HL-60 (cell line): ENCODE measurements around the gene FBXO27.
"Not testable (repeated sequence)": the region's sequence is repeated elsewhere in the genome, so short reads cannot be mapped to it uniquely, and the experiment has no call there.

ENCODE experiments used
- DNase-seq, 2 experiments: peaks; one replicate each; pipeline ENCODE4 v3.0.0-alpha.2; 2010 to 2020; ENCODE audit warnings: low read depth in 1 of 2, low spot score in 1 of 2
- H3K27ac ChIP-seq: fragments of 250-450 bp; sonication (Bioruptor Pico); replicated peaks from 2 replicates; pipeline ENCODE4 v1.5.1; 2020; ENCODE audit warnings: mild to moderate bottlenecking, moderate library complexity
- H3K27me3 ChIP-seq: fragments of 250-450 bp; sonication (Bioruptor Pico); 2 replicates; pipeline ENCODE4 v1.5.1; 2021; ENCODE audit warnings: mild to moderate bottlenecking, moderate library complexity; ENCODE audit not compliant: insufficient read depth, poor library complexity, severe bottlenecking
- H3K4me3 ChIP-seq: replicated peaks from 2 replicates; pipeline ENCODE4 v1.5.1; 2011; ENCODE audit warnings: mild to moderate bottlenecking, control low read depth, low read length; ENCODE audit not compliant: insufficient read depth
- CTCF ChIP-seq: IDR thresholded peaks from one replicate; pipeline ENCODE4 v1.5.1; 2011; ENCODE audit warnings: low read length, control low read depth, inconsistent platforms; ENCODE audit not compliant: insufficient read depth
- GABPA ChIP-seq: IDR thresholded peaks from 2 replicates; pipeline ENCODE4 v1.6.1; 2012; ENCODE audit warnings: low read depth
- POLR2AphosphoS5 ChIP-seq: IDR thresholded peaks from 2 replicates; pipeline ENCODE4 v1.6.1; 2012; ENCODE audit warnings: low read depth
- REST ChIP-seq: IDR thresholded peaks from 2 replicates; pipeline ENCODE4 v1.6.1; 2012; ENCODE audit warnings: low read depth; ENCODE audit not compliant: insufficient replicate concordance
- SPI1 ChIP-seq: IDR thresholded peaks from 2 replicates; pipeline ENCODE4 v1.6.1; 2012; ENCODE audit warnings: low read depth, mild to moderate bottlenecking, borderline replicate concordance

Gene FBXO27

GRCh38 chr19:39003796-39004195 is 28.6 kb downstream of the FBXO27 start:
- H3K27ac ChIP-seq, result no peak overlapping the region
- TF ChIP-seq SPI1 (no peak), GABPA (no peak), CTCF (no peak), REST (no peak), POLR2AphosphoS5 (no peak)
- H3K27me3 ChIP-seq, result no peaks in the 10 kb centered on the region
- no peak overlapping the region for H3K4me3 ChIP-seq
- DNase-seq, result no peak

- DNase-seq, result no peak
- H3K27me3 ChIP-seq, result no peaks in the 10 kb centered on the region
- H3K27ac ChIP-seq, result no peak overlapping the region
- no peak overlapping the region for H3K4me3 ChIP-seq
- TF ChIP-seq POLR2AphosphoS5, result no peak
- no peak for TF ChIP-seq CTCF
- no peak for TF ChIP-seq GABPA
- TF ChIP-seq REST, result no peak
Observed at GRCh38 chr19:39003188-39003587, 29.2 kb downstream of the FBXO27 start.

GRCh38 chr19:39001041-39001440 is 31.3 kb downstream of the FBXO27 start:
- no peak overlapping the region for H3K4me3 ChIP-seq
- H3K27me3 ChIP-seq, result no peaks in the 10 kb centered on the region
- H3K27ac ChIP-seq, result no peak overlapping the region
- TF ChIP-seq POLR2AphosphoS5, result no peak
- no peak for TF ChIP-seq SPI1
- no peak for TF ChIP-seq CTCF
- no peak for TF ChIP-seq REST
- no peak for TF ChIP-seq GABPA
- no peak for DNase-seq

GRCh38 chr19:38997576-38997975 is 34.8 kb downstream of the FBXO27 start:
- H3K4me3 ChIP-seq, H3K27ac ChIP-seq, DNase-seq, H3K27me3 ChIP-seq: not testable (repeated sequence)
